SK-N-SH treated with all-trans-retinoic acid at 6 μM for 48 hours (cell line): ENCODE measurements around the gene AGPAT1.

Experiments used
- BACH2 ChIP-seq: fragments of 250-450 bp; sonication (Bioruptor Pico); IDR thresholded peaks from 2 replicates; pipeline ENCODE4 v1.9.0; 2021; ENCODE audit warnings: mild to moderate bottlenecking, borderline replicate concordance
- CREB5 ChIP-seq: fragments of 250-450 bp; sonication (Bioruptor Pico); IDR thresholded peaks from 2 replicates; pipeline ENCODE4 v1.5.1; 2020; ENCODE audit warnings: low read depth, mild to moderate bottlenecking, moderate library complexity
- RARB ChIP-seq: fragments of 250-450 bp; sonication (Bioruptor Pico); IDR thresholded peaks from 2 replicates; pipeline ENCODE4 v1.8.0; 2021; ENCODE audit warnings: mild to moderate bottlenecking, moderate library complexity
- ZNF8 ChIP-seq: fragments of 450-650 bp; formaldehyde crosslinking; IDR thresholded peaks from 2 replicates; pipeline ENCODE4 v1.5.0; 2020; ENCODE audit warnings: mild to moderate bottlenecking, moderate library complexity

DNA sequence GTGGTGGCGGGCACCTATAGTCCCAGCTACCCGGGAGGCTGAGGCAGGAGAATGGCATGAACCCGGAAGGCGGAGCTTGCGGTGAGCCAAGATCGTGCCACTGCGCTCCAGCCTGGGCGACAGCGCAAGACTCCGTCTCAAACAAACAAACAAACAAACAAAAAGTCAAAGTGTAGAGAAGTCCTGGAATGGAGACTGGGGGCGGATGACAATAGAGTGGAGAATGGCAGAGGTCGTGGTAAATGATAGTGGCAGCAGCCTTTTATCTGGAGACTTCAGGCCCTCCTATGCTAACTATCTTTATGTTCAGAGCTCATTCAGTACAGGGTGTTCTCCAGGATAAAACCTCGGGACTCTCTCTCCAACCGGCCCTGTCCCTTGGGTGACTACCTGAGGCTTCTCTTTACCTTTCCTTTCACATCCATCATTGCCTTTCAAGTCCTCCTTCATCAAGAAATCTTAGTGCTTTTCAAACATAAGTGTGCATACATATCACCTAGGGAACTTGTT is 44.4 kb downstream of the AGPAT1 start:
- TF ChIP-seq ZNF8: no peak
- TF ChIP-seq RARB (CRISPR knock-in tag): no peak
- no peak for TF ChIP-seq CREB5 (CRISPR knock-in tag)
- TF ChIP-seq BACH2 (CRISPR knock-in tag): no peak
